ENCODE results near the gene PAX5.

- no peak for TF ChIP-seq EP300 (IDR thresholded peaks at IDR 0.05; ENCODE audit: borderline replicate concordance)
- no peak for TF ChIP-seq CEBPB (IDR thresholded peaks at IDR 0.05)
- no peak for TF ChIP-seq REST (IDR thresholded peaks at IDR 0.05; ENCODE audit: low read depth)
- TF ChIP-seq RAD21 (IDR thresholded peaks at IDR 0.05; ENCODE audit: low read depth), result no peak
- no peak for TF ChIP-seq YY1 (IDR thresholded peaks at IDR 0.05; ENCODE audit: low read depth)
- TF ChIP-seq FOXM1 (IDR thresholded peaks at IDR 0.05; ENCODE audit: borderline replicate concordance, low read depth), result no peak
- TF ChIP-seq TEAD4 (IDR thresholded peaks at IDR 0.05), result no peak
- no peak for TF ChIP-seq MAX (IDR thresholded peaks at IDR 0.05)
- TF ChIP-seq CREB1 (IDR thresholded peaks at IDR 0.05; ENCODE audit: low read depth), result no peak
- no peak for TF ChIP-seq ZBTB7A (IDR thresholded peaks at IDR 0.05; ENCODE audit: low read depth)
- TF ChIP-seq USF1 (IDR thresholded peaks at IDR 0.05), result no peak
These were observed 131.1 kb downstream of the PAX5 start for GRCh38 chr9:36902861-36903524.
